Islet precursor cell (in vitro differentiated cells): ENCODE measurements around the gene ACOXL.
"Not testable (repeated sequence)": the region's sequence is repeated elsewhere in the genome, so short reads cannot be mapped to it uniquely, and the experiment has no call there.

Experiments used
- DNase-seq: peaks from one replicate; pipeline ENCODE4 v3.0.0-alpha.2; 2018

The ACOXL gene

DNA sequence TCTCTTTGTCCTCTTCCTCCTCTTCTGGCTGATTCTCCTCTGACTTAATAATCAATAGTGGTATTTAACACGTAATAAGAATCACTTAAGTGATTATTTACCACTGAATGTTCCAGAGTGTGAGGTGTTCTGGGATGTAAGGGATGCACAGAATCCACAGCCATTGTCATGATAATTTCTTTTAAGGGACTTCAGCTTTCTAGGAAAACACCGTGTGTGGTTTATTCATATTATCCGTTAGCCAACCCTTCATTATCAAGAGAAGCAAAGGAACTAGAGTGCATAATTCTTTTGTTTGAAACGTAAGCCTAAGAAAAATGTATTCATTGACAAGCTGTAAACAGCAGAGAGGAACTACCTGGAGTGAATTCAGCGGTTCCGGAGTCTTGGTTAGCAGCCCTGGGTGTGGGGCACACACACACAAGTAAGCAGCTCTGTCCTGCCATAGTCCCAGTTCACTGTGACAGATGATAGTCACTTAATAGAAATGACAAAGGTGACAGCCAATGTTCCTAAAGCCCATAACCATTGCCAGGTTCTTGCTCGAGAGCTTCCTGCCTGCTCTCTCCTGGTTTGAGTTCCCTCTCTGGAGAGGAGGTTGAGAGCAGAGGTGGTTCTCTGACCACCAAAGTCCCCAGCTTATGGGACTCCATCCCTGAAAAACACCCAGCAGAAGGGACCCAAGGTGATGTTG is 101.9 kb downstream of the ACOXL start:
- no peak for DNase-seq

DNA sequence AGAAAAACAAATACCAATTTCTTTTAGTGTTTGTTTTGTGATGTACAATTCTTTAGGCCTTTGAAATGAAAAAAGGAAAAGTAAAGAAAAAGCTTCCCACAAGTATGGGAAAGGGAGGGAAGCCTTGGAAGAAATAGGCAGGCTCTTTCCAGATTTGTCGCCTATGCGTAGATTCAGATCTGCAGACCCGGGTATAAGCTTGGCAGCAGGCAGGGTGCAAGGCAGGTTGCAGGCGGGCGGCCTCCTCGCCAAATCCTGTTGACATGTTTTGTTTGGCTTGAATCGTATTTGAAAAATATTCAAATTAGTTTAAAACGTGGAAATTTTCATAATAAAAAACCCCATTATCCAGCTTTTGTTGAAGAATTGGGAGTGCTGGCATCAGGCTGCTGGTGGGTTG is 104.3 kb downstream of the ACOXL start:
- DNase-seq = no peak

DNA sequence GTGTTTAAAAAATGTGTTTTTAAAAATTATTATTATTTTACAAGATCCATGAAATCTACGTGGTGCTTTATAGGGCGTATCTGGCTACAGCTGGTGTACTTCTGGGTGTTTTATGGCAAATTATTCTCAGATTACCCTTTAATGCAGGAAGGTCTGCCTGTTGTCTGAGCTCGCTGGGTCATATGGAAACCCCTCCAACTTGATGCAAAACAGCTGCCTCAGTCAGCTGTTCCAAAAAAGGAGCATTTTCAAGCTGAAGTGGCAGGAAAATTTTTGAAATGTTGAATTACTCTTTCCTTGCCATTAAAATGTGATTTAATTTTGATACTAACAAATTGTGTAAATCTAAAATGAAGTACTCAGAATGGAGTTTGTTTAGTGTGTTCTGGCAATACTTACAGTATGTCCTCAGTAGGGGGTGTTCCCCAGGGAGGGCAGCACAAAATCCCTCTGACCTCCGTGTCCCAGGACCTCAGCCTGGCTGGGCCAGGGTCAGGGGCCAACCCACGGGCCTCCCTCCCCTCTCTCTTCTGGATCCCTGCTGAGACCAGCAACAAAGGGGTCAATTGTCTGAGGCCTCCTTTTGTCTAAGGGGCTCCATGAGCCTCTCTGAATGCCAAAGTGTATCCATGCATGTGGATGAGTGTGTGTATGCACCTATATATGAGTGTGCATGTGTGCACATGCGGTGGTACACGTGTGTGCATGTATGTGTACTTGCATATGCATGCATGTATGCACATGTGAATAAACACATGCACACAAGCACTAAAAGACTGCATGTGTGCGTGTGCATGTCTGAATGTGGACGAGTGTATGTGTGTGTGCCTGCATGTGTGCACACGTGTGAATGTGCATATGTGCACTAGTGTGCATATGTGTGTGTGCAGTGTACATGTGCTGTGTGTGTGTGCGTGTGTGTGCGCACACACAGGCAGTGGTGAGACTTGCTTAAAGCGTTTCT is 105.4 kb downstream of the ACOXL start:
- no peak for DNase-seq

DNA sequence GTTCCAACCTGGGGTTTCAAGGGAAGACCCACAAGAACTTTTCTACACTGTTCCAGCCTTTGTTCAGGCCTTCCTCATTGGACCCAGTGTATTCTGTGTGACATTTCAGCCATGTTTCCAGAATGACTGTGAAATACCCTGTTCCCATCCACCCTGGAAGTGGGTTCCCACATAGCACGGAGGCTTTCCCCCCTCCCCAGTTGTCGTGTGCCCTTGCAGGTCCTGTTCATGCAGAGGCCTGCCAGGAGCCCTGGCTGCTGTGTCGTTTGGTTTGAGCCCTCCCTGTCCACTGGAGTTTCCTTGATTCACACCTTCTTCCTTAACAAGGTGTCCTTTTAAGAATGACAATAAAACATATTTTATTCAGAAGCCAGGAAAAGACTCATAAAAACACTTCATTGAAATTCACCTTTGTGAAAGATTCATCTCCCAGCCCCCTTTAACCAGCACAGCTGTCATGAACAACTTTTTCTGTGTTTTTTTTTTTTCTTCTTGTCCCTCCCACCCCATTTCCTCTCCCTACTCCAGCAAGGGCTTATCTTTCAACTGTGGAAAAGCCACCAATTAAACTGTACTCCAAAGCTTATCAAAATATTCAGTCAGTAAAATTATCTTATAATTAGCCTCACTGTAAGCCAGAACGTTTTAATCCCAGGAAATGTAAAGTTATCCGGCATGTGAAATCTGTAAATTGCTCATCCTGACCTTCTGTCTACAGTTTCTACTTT is 106.4 kb downstream of the ACOXL start:
- no peak for DNase-seq

DNA sequence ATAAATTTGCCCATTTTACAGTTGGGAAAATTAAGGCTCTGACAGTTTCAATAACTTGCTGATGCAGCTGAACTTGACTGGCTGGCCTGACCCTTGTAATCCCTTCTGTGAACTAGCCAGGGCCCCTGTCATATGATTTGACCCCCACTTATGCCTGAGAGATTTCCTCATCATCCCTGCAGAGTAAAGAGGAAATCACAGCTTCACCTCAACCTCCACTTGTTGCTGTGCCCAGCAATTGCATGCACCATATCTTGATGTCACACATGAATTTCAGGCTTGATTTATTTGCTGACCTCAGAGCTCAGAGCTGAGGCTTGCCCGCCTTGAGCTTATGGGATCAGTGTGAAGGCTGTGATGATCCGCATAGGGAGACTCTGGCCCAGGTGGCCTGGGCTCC is 108.1 kb downstream of the ACOXL start:
- DNase-seq = no peak

DNA sequence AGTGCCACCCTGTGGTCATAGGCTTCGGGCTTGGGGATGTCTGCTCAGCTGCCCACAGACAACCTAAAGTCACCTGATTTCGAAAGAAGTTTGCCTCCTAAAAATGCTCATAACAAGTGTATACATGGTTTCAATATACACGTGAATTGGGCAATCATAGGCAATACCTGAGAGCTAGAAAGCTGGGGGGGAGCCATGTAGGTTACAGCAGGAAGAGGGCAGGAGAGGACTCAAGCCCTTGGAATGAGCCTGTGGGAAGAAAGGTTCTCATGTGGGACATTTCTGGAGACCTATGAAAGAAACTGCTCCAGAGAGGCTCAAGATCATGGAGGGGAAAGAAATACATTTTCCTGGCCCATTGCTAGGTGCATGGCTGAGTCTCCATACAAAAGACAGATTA is 109.7 kb downstream of the ACOXL start:
- DNase-seq = no peak

DNA sequence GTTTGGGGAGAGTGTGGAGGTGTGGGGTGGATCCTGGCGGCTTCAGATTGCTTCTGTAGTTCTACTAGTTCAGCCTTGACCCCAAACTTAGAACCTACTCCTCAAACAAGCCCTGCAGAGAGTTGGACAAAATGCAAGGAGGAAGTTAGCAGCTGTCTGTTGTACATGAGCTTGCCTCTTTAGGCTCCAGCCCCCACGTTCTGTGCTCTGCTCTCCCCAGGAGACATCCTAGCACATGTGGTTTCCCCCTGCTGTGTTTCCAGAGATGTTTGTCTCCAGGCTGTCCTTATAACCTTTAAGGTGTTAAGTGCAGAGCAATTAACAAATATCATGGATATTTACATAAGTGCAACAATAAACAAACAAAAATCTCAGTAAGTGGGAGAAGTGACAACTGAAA is 111.1 kb downstream of the ACOXL start:
- no peak for DNase-seq

DNA sequence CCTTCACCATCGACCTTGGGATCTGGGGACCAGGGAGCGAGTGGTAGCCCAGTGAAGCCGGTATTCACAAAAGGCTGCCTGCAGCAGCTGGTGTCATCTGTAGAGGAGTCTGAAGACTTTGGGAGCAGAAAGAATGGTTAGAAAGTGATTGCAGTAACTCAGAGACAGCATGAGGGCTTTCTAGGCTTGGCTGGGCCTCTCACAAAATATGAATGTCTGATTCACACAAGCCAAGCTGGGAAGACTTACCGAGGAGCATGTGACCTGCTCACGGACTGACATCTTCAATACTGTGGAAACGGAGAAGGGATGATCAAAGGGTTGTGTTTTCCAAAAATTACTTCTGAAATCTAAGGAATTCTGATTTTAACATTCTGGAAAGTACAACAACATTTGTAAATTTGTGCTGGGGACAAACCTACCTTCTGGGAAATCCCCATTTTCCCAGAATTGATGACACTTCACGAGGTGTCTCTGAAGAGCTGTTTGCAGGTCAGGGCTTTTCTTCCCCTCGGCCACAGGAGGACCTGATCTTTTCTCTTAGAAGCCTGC is 111.7 kb downstream of the ACOXL start:
- DNase-seq = no peak

DNA sequence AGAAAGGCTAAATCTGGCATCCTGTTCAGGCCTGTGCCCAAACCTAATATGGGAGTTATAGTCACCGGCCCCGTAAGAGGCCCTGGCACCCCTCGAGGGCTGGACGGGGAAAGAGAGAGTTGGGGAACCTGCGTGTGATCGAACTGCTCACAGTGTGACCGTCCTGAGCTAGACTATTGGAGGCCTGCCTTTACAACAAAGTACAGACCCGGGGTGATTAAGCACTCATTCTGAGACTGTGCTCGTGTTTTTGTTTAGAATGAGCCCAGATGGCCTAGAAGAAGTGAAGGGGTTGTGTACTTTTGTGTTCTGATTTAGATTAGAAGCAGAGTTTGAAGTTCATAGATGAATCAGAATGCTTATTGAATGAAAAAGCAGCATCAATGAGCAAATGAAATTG is 115.3 kb downstream of the ACOXL start:
- no peak for DNase-seq

DNA sequence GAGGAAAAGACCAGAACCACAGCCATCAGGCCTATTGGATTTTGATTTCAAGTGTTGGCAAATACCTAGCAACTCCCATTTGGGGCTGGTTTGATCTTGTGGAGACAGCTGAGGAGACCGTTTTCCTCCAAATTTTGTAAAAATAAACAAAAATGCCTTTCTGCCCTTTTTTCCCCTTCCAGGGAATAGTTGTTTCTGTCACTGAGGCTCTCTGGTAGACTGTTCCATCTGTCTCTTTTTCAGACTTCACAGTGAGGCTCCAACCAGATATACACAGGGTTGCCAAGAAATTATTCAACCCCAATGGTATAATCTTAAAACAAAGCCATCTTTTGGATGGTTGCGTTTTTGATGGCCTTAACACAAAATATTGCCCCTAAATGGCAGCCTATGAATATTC is 115.7 kb downstream of the ACOXL start:
- no peak for DNase-seq

DNA sequence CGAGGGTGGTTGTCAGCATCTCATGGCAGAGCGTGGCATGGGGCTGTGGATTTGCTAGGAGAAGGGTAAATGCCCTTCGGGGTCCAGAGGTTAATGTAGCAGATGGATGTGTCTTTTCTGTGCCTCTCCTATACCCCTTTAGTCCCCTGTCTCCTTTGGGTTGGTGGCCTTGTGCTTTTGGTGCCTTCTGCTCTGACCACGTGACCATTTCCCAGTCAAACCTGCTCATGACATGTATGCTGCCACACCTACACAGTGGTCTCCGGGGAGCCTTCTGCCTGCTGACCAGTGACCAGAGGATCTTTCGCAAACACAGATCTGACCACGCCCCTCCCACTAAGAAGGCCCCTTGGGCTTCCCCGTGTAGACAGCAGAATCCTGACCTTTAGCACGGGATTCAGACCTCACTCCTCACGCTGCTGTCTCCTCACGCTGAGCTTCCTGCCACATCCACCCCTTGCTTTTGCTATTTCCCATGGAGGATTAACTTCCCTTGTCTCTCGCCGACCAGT is 116.2 kb downstream of the ACOXL start:
- no peak for DNase-seq

DNA sequence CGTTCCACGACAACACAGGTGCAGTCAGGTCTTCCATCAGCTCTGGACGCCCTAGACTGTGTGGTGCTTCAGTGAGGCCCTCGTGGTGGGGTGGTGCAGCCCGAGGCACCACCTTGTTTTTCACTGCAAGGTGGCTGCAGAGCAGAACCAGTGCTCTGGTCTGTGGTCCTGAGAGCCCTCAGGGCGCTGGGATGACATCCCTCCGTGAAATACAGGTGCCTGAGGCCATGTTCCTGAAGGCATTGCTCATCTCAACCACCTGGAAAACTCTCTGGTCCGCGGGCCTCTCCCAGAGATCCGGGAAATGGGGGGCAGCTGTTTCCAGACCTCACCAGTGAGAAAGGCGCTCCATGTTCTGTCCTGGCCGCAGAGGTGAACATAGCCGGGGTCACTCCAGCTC is 119.2 kb downstream of the ACOXL start:
- DNase-seq = no peak

DNA sequence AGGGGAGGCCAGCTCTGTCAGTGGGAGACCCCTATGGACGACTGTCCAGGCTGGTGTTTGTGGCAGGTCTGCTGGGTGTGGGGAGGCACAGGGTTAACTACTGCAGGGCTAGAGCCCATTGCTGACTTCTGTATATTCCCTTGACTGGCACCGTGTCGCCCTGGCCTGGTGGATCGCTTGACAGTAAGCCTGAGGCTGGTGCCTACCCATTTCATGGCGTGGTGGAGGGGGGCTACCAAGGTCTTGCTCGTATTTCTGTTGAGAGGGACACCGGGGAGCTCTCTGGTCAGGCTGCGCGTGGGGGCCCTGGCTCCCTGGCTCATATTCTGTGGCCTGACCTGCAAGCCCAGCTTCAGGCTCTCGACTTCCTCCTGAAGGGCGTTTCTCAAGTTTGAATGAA is 119.7 kb downstream of the ACOXL start:
- DNase-seq = no peak

DNA sequence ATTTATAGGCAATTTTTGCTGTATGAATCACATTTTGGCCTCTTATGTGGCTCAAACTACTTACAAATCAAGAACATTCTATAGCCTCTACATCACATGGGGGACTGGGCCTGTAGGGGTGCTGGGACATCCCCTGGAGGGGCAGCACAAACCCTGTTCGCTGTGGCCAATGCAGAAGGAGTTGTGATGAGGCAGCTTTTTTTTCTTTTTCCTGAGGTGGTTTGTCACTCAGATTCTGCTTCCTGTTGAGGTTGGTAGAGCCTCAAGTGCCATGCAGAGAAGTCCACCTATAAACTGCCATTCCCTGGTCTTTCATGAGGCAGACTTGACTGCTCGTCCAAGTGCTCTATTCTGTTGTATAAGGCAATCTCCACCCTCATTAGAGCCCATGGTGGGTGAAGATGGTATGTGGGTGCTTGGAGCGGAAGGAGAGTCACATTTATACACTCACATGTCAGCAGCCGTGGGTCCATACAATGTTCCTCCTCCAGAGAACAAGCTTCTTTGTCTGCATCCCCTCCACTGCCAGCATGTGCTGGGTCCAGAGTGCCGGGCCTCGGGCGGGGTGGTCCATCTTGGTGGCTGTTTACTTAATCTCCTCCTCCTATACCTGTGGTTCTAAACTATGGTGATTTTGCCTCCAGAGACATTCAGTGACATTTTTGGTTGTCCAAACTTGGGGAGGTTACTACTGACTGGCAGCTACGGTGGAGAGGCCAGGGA is 120.3 kb downstream of the ACOXL start:
- no peak for DNase-seq

DNA sequence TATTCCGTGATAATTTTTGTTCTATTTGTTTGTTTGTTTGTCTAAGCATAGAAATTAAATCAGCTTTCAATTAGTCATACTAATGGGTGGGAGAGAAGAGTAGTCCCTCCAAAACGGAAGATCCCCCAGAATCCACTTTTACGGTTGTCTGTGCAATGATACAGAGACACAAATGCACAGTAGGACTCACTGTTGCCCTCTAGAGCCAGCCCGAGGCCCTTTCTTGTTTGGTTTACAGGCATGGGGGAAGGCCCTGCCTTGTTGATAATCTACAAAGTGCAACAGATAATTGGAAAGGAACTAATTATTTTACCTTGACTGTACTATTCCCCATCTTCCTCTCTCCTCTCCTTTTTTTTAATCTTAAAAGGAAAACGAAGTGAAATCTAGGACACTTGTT is 121.1 kb downstream of the ACOXL start:
- no peak for DNase-seq

DNA sequence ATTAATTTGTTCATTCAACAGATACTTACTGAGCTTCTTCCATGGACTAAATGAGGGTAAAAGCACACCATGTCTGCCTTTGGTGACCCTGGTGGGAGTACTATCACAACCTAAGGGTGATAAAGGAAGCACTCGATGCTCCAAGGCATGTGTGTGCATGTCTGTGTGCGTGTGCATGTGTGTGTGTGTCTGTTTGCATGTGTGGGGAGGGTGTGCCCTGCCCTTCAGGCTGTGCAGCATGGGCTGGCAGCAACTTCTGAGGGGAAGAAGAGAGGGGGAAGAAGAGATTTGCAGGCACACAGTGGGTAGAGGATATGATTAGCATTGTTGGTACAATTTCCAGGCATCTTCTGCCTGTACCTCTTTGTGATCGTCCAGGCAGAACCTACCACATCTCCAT is 121.6 kb downstream of the ACOXL start:
- DNase-seq = no peak

DNA sequence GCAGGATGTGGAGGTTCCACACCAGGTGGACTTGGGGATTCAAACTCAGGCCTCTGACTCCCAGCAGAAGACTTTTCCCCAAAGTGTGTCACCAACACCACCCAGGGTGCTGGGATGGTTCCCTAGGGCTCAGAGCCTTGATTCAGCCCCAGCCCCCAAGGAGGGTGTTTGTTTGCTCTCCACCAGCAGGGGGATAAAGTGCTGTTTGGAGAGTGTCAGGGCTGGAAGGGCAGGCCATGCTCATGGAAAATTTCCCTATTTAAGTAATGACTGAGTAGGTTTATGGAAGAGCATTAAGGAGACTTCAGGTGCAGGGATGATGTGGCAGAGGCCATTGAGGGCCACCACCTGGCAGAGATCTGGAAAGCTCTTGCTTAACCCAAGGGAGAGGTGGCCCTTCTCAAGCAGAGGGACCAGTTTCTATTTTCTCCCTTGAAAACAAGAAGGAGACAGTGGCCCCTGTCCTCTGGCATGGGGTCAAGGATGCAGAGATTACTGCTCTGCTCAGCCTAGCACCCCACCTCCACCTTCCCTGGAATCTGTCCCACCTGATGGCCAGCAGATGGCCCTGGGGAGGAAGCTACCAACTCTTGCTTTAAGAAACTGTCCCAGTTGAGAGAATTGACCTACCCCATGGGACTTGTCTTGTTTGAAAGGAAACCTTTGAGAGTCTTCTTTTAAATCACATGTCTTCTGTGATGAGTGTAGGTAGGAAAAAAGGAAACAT is 122.1 kb downstream of the ACOXL start:
- no peak for DNase-seq

DNA sequence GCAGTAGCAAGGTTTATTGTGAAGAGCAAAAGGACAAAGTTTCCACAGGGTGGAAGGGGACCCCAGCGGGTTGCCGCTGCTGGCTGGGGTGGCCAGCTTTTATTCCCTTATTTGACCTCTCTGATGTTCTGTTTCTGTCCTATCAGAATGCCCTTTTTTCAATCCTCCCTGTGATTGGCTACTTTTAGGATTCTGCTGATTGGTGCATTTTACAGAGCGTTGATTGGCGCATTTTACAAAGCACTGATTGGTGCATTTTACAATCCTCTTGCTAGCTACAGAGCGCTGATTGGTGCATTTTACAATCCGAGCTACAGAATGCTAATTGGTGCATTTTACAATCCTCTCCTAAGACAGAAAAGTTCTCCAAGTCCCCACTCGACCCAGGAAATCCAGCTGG is 123.5 kb downstream of the ACOXL start:
- DNase-seq = not testable (repeated sequence)

DNA sequence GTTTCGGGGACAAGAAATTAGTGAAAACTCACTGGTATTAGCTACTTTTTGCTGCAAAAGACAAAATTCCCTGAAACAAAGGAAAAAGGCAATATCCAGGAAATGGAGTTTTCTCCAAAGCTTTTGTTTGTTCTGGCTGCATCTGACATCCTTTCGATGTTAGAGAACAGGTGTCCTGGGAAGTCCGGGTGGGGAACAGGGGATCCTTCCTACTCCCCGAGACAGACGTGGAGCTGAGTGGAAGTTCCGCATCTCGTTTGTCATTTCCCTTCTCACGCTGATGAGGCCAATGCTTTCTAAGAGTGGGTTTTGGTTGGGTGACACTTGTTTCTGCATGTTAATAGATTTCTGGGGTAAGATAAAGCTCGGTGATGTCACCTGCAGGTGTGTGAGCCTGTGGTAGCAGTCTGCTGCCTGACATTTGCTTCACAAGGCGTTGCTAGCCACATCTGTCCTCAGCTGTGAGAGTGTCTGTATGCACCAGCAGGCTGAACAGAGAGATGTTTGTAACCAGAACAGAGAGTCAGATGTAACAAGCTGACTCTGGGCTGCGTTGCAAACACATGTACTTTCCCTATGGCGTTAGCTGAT is 125.9 kb downstream of the ACOXL start:
- no peak for DNase-seq

DNA sequence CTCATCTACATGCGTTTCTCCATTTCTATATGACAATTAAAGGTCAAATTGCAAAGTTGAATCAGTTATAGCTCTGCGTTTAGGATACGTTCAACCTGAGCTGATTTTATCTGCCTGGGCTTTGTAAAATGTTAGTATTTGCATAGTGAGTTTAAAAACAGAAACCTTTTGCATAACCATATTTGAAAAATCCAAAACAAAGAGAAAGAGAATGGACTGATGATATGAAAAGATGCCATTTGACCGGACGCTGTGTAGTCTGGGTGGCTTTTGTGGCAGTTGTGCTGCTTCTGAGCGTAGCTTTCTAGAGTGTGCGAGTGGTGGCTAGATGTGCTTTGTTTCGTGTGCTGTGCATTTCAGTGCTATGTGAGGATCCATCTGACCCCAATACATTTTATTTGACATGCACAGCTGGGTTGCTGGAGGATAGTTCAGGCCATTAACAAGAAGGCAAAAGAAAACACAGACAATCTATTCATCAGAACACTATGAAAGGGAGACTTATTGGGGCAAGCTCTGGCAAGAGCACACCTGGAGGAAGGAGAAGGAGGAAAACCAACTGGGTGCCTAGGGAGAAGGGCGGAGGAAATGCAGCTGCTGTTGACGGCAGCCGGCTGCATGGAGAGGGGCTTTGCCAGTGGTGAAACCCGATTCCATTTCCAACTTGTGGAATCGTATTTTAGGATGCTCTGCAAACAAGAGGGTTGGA is 126.8 kb downstream of the ACOXL start:
- DNase-seq = no peak

DNA sequence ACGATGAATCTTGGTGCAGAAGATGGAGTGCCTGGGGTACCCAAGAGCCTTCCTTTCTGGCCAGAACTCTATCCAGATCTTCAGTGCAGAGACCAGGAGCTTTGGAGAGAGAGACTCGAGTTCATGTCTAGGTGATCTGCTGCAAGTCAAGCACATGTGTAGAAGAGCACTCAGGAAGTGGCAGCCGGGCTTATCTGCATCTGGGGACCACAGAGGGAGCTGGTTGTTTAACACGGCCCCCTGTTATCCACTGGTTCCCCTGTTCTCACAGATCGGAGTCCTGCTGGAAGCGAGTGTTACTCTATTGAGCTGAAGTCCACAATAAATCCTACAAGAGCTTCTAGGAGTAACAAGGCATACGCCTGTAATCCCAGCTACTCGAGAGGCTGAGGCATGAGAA is 128.3 kb downstream of the ACOXL start:
- no peak for DNase-seq
